Adrenal gland (tissue), 12 donors: ENCODE data around the gene SLC38A8. TPM values are rescaled to one million over a fixed set of nuclear protein-coding genes. Genes with fewer than 3 reads are reported as not detected.

Source experiments
- DNase-seq, 7 donors: peaks; one replicate each; pipeline ENCODE4 v3.0.0-alpha.2; 2019 to 2020
- H3K27ac ChIP-seq, 5 donors: fragments of 200-600 bp; sonication (generic) in 4 of 5; 1 replicate in 3 of 5; 2 replicates in 2 of 5; pipeline versions ENCODE4 v1.5.1 to v1.8.0; 2016 to 2020; ENCODE audit warnings: mild to moderate bottlenecking in 1 of 5
- H3K27me3 ChIP-seq: fragments of 200-600 bp; 2 replicates; pipeline ENCODE4 v1.8.0; 2021
- H3K36me3 ChIP-seq, 2 donors: fragments of 200-600 bp; replicated peaks in 1 of 2; 1 replicate in 1 of 2; 2 replicates in 1 of 2; pipeline versions ENCODE4 v1.5.1 to v1.8.0; 2018 to 2022
- H3K4me1 ChIP-seq, 2 donors: fragments of 200-600 bp; replicated peaks in 1 of 2; 1 replicate in 1 of 2; 2 replicates in 1 of 2; pipeline versions ENCODE4 v1.5.1 to v1.8.0; 2018 to 2021
- H3K4me3 ChIP-seq, 4 donors: fragments of 200-600 bp; sonication (generic) in 3 of 4; one replicate each; pipeline ENCODE4 v1.5.1; 2016 to 2018
- H3K9me3 ChIP-seq, 3 donors: fragments of 200-600 bp; sonication (generic) in 1 of 3; replicated peaks in 1 of 3; 1 replicate in 2 of 3; 2 replicates in 1 of 3; pipeline versions ENCODE4 v1.5.1 to v1.8.0; 2016 to 2021
- POLR2A ChIP-seq, 2 donors: fragments of 450-650 bp; IDR thresholded peaks; one replicate each; pipeline ENCODE4 v1.6.1; 2017; ENCODE audit warnings: antibody characterized with exemption in 2 of 2, mild to moderate bottlenecking in 2 of 2, moderate library complexity in 1 of 2
- WGBS, 4 donors: extraction: QIAGEN DNeasy Blood & Tissue Kit in 2 of 4; methylation state at CpG; one replicate each; pipeline versions ENCODE4 v1.1.5 to v1.1.7; 2013 to 2017; 5-methylcytosine and 5-hydroxymethylcytosine counted together
- intact Hi-C, 2 donors: fragments of 100-400 bp; cut with DNase I; formaldehyde crosslinking; loops; one replicate each; pipeline versions ENCODE4 v1.14.1 to v1.15.0; 2022 to 2023
- polyA plus RNA-seq, 3 donors: library from polyadenylated mRNA; stranded (reverse); fragments of 200-250 nt in 2 of 3; fragments of 350-450 nt in 1 of 3; fragmentation: Illumina TruSeq in 1 of 3; extraction: RNeasy Lipid Tissue Mini Kit (QIAGEN cat#74804) in 1 of 3; gene quantifications; one replicate each; pipeline ENCODE4 v1.2.3, GENCODE V29; 2013 to 2014
- total RNA-seq, 9 donors: library from RNA; depleted of rRNA in 4 of 9; stranded (reverse); fragments of >200 nt in 4 of 9; fragments of 120-200 nt in 1 of 9; fragmentation: NEBNext Ultra II Directional in 1 of 9; extraction: Animal tissue kit (Norgen Biotek cat#: 25700) in 1 of 9; gene quantifications; one replicate each; pipeline versions ENCODE4 v1.1.0 to v1.2.4, GENCODE V29; 2013 to 2023
- TF ChIP-seq, protein P1 (sequence below), 6 experiments: fragments of 450-650 bp in 4 of 6; fragments of 200-600 bp in 2 of 6; sonication (generic) in 1 of 6; IDR thresholded peaks; 1 replicate in 5 of 6; 2 replicates in 1 of 6; pipeline versions ENCODE4 v1.5.1 to v1.8.0; 2016 to 2021; ENCODE audit warnings: antibody characterized with exemption in 6 of 6, mild to moderate bottlenecking in 2 of 6, moderate library complexity in 1 of 6
- donor health status: healthy with polysubstance abuse.
- donor health status: Bipolar disorder and iron deficiency.
- donor health status: DM: yes; HTN: yes; CAD: no.
- donor health status: DM: no; HTN: no; CAD: no.
- donor health status: DM: no; HTN: no; CAD: no.
- donor health status: DM: yes; HTN: yes; CAD: no.

The SLC38A8 gene
- total and polyA plus RNA-seq, 12 donors, result 0.07 to 1.3 (median 0.60) TPM; not detected in 6

DNA sequence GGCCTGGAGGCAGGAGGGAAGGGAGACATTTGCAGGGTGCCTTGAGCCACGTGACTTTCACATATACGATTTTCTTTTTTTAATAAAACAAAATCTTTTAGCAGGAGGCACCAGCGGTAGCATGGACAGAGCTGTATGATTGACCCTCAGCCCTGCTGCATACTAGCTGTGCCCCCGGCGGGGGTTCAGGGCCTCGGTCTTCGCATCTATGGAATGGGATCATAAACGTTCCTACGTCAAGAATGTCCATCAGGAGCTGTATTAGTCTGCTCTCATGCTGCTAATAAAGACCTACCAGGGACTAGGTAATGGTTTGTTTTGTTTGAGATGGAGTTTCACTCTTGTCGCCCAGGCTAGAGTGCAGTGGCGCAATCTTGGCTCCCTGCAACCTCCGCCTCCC lies 27.2 kb downstream of the SLC38A8 start:
- no peaks in the 10 kb centered on the region for H3K4me1 ChIP-seq
- H3K36me3 ChIP-seq, result no peaks in the 10 kb centered on the region
- no peak overlapping the region for H3K4me3 ChIP-seq
- DNase-seq, result no peak
- no peaks in the 10 kb centered on the region for H3K9me3 ChIP-seq
- no peak overlapping the region for H3K27ac ChIP-seq
- H3K27me3 ChIP-seq, result no peaks in the 10 kb centered on the region
- intact Hi-C loops, result no loop called here
- 73 to 89% (median 81%) methylated on average over 9 to 12 of the region's 12 CpGs for WGBS, 4 donors
- TF ChIP-seq, protein P1, sequence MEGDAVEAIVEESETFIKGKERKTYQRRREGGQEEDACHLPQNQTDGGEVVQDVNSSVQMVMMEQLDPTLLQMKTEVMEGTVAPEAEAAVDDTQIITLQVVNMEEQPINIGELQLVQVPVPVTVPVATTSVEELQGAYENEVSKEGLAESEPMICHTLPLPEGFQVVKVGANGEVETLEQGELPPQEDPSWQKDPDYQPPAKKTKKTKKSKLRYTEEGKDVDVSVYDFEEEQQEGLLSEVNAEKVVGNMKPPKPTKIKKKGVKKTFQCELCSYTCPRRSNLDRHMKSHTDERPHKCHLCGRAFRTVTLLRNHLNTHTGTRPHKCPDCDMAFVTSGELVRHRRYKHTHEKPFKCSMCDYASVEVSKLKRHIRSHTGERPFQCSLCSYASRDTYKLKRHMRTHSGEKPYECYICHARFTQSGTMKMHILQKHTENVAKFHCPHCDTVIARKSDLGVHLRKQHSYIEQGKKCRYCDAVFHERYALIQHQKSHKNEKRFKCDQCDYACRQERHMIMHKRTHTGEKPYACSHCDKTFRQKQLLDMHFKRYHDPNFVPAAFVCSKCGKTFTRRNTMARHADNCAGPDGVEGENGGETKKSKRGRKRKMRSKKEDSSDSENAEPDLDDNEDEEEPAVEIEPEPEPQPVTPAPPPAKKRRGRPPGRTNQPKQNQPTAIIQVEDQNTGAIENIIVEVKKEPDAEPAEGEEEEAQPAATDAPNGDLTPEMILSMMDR (IDR thresholded peaks at IDR 0.05), result no peak
- TF ChIP-seq POLR2A (IDR thresholded peaks at IDR 0.05), result no peak

DNA sequence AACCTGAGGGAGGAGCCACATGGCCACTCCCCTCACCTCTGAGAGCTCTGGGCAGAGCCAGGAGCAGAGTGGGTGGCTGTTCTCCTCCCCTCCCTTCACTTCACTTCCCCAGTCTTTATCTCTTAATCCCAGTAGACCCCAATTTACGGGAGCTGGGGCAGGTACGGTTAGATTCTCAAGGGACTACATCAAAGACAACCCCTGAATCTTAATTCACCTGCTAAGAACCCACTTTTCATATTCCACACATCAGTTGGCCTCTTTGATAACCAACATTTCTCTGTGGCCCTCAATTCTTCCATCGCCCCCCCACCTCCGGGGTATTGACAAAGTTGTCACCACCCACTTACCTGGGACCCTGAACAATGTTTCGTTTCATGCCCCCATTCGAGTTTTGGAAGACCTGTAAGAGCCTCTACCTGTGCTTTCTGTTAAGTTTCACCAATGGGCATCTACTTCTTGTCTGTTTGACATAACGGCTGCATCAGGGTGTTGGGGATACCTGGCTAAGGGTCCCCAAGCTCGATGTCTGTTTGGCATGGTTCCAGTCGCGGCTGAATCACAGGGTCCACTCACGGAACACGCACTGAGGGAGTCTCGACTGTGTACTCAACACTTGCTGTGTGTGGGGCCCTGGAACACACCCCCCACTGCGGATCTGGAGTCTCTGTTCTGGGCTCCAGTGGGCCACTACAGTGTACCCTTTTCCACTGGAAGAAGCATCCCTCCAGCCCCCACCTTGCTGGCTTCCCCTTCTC lies 27.8 kb downstream of the SLC38A8 start:
- intact Hi-C loops, result no loop called here
- H3K4me3 ChIP-seq, result no peak overlapping the region
- no peaks in the 10 kb centered on the region for H3K36me3 ChIP-seq
- no peaks in the 10 kb centered on the region for H3K4me1 ChIP-seq
- no peak for TF ChIP-seq POLR2A (IDR thresholded peaks at IDR 0.05)
- TF ChIP-seq, protein P1 (IDR thresholded peaks at IDR 0.05), result no peak
- H3K27me3 ChIP-seq, result no peaks in the 10 kb centered on the region
- H3K9me3 ChIP-seq, result no peaks in the 10 kb centered on the region
- no peak for DNase-seq
- WGBS, 4 donors, result 72 to 76% (median 74%) methylated on average over 13 to 14 of the region's 14 CpGs
- no peak overlapping the region for H3K27ac ChIP-seq

DNA sequence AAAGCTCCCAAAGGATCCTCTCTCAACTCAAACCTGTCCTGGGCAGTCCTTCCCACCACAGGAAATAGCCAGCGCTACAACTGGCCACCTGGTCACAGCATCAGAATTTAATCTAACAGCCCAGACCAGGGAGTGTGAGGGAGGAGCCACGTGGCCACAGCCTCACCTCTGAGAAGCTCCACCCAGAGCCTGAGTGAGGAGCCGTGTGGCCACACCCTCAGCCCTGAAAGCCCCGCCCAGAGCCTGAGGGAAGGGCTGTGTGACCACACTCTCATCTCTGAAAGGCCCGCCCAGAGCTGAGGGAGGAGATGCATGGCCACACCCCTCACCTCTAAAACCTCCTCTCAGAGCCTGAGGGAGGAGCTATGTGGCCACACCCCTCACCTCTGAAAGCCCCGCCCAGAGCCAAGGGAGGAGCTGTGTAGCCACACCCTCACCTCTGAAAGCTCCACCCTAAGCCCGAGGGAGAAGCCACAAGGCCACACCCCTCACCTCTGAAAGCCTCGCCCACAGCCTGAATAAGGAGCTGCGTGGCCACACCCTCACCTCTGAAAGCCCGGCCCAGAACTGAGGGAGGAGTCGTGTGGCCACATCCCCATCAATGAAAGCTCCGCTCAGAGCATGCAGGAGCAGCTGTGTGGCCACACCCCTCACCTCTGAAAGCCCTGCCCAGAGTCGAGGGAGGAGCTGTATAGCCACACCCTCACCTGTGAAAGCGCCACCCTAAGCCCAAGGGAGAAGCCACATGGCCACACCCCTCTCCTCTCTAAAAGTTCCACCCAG lies 28.6 kb downstream of the SLC38A8 start:
- intact Hi-C loops, result no loop called here
- Histone ChIP-seq H3K4me3 (no peak overlapping the region), H3K27me3 (no peaks in the 10 kb centered on the region), H3K36me3 (no peaks in the 10 kb centered on the region), H3K4me1 (no peaks in the 10 kb centered on the region), H3K9me3 (no peaks in the 10 kb centered on the region), H3K27ac (no peak overlapping the region)
- DNase-seq, result peak; percentile 47 to 86 (median 82)
- TF ChIP-seq POLR2A (IDR thresholded peaks at IDR 0.05), result no peak
- TF ChIP-seq, protein P1 (IDR thresholded peaks at IDR 0.05), result no peak
- 11 to 31% (median 17%) methylated on average over 3 to 14 of the region's 14 CpGs for WGBS, 4 donors

DNA sequence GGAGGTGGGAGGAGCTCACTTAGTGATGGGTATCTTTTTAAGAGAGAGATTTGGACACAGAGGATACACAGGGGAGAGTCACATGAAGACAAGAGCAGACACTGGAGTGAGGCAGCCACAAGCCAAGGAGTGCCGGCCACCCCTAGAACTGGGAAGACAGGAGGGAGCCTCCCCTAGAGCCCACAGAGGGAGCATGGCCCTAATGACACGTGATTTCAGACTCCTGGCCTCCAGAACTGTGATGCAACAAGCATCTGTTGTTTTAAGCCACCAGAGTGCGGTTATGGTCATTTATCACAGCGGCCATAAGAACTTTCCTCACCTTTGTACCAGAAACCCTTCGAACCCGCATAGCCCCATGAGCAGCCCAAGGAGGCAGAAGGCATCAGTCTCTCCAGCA lies 33.3 kb downstream of the SLC38A8 start:
- no peaks in the 10 kb centered on the region for H3K4me1 ChIP-seq
- DNase-seq, result no peak
- no peaks in the 10 kb centered on the region for H3K36me3 ChIP-seq
- no peak overlapping the region for H3K4me3 ChIP-seq
- no peak for TF ChIP-seq POLR2A (IDR thresholded peaks at IDR 0.05)
- TF ChIP-seq, protein P1 (IDR thresholded peaks at IDR 0.05), result no peak
- no peaks in the 10 kb centered on the region for H3K9me3 ChIP-seq
- intact Hi-C loops, result no loop called here
- H3K27me3 ChIP-seq, result no peaks in the 10 kb centered on the region
- H3K27ac ChIP-seq, result no peak overlapping the region
- WGBS, 4 donors, result 71 to 87% (median 80%) methylated on average over 5 to 6 of the region's 6 CpGs
